Subcutaneous adipose tissue (tissue), 4 donors: ENCODE results near the gene POLL. TPM values are rescaled to one million over a fixed set of nuclear protein-coding genes. Genes with fewer than 3 reads are reported as not detected.

Source experiments
- total RNA-seq, 4 donors: library from RNA; depleted of rRNA; stranded (reverse); fragments of >200 nt; gene quantifications; one replicate each; pipeline ENCODE4 v1.1.0, GENCODE V29; 2016
- TF ChIP-seq, protein P1 (sequence below): fragments of 450-650 bp; IDR thresholded peaks from one replicate; pipeline ENCODE4 v1.5.1; 2016; ENCODE audit warnings: low read depth, mild to moderate bottlenecking, control low read depth, antibody characterized with exemption, moderate library complexity

Gene POLL
- total RNA-seq, 4 donors from 2014 or later, result 11.9 to 30.7 (median 21.4) TPM

DNA sequence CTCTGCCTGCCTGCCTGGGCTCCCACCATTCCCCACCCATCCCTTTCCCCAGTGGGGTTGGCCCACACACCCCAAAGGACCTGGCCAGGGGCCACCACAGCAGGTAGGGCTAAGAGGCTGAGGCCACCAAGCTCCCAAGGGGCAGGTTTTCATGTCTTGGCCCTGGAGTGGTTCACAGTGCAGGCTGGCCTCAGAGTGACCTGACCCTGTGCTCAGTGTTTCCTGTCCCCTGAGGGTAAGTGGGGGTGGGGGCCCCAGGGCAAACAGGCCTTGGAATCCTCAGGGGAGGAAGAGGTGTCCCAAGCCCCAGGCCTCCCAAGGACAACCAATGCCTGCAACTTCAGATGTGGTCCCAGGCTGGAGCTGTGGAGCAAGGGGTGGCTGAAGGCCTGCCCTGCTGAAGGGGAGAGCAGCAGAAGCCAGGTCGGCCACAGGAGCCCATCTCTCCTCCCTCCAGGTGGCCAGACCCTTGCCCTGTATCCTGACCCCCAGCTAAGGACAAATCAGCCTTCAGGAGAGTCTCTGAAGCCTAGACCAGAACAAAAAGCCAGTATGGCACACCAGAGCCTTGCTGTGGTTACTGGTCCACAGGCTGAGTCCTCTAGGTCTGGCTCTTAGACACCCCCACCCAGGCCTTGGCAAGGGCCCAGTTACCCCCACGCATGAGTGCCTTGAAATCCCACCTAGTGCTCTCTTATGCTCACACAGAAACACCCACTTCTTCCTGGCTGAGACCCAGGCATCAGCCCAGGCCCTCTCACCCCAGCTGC lies 27.6 kb downstream of the POLL start:
- TF ChIP-seq, protein P1, sequence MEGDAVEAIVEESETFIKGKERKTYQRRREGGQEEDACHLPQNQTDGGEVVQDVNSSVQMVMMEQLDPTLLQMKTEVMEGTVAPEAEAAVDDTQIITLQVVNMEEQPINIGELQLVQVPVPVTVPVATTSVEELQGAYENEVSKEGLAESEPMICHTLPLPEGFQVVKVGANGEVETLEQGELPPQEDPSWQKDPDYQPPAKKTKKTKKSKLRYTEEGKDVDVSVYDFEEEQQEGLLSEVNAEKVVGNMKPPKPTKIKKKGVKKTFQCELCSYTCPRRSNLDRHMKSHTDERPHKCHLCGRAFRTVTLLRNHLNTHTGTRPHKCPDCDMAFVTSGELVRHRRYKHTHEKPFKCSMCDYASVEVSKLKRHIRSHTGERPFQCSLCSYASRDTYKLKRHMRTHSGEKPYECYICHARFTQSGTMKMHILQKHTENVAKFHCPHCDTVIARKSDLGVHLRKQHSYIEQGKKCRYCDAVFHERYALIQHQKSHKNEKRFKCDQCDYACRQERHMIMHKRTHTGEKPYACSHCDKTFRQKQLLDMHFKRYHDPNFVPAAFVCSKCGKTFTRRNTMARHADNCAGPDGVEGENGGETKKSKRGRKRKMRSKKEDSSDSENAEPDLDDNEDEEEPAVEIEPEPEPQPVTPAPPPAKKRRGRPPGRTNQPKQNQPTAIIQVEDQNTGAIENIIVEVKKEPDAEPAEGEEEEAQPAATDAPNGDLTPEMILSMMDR, result no peak

DNA sequence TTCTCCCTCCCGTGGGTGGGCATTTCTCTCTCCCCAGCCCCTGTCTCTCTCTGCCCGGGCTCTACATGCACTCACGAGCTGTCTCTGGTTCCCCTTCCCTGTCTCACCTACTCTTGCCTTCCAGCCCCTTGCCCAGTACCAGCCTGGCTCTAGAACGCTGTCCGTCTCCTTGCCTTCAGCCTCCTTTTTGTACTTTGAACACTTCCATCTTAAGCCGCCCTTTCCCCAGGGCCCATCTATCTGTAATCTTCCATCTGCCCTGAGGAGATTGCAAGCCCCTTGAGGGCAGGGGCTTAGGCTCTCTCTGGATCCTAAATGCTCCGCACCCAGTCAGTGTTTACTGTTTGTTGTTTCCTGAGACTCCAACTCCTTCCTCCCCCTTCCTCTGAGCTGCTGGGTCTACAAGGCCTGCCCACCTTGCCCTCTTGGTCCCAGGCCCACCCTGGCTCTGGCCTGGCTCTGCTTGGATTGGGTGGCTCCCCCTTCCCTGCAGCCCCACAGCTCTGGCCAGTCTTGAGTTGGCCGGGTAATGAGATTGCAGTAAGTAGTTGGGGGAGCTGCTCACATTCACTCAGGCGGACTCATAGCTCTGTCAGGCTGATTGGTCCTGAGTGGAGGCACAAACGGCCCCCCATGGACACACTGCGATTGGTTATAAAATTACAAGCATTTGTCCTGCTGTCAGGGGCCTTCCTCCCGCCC lies 28.3 kb downstream of the POLL start:
- TF ChIP-seq, protein P1, result no peak

- TF ChIP-seq, protein P1, result no peak
These were observed 29.1 kb downstream of the POLL start for GRCh38 chr10:101558671-101559595.

DNA sequence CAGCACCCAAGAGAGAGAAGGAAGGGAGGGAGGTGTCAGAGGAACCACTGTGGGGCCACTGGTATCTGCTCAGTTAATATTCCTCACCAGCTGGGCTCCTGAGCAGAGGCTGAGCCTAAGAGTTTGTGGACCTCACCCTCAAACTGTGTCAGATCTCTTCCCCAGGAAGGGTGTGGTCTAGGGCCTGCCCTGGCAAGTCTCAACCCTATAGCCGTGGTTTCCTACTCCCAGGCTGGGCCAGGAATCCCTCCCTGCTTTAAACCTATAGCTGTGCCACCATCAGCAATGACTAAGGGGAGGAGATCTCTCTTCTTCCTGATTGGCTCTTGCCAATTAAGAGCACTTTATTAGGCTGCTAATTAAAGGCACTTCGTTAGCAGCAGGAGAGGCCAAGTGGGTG lies 29.9 kb downstream of the POLL start:
- TF ChIP-seq, protein P1, result no peak

- TF ChIP-seq, protein P1, result no peak
These were observed 30.5 kb downstream of the POLL start for GRCh38 chr10:101557541-101557940.

GRCh38 chr10:101552442-101552841 lies 35.6 kb downstream of the POLL start:
- TF ChIP-seq, protein P1, result no peak

DNA sequence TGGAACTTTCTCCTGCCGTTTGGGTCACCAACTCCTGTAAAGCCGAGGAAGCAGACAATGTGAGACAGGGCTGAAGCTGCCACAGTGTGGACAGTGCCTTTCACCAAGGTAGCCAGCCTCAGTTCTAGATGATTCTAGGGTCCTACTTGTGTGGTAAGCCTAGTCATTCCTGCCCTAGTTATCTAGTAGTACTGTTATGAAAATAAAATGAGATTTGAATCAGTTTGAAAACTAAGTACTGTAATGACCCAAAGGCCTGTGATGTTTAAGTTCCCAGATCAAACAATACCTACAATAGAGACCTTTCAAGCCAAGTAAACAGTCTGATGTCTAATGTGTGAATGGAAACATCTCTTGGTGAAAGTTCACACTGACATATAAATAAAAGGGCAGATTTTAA lies 37.1 kb downstream of the POLL start:
- TF ChIP-seq, protein P1, result no peak
